Activated T-cell treated with anti-CD3 and anti-CD28 coated beads, Interleukin-2, amount 50 U/mL, for 72 hours (primary cell): ENCODE measurements around the gene TMEM266. TPM values are rescaled to one million over a fixed set of nuclear protein-coding genes. Genes with fewer than 3 reads are reported as not detected.
A peak's percentile ranks its signal among the peaks of the same experiment; 100 is the strongest.

Experiments used
- ATAC-seq, 2 donors: fragments of 150-1000 bp; cut with Tn5 transposase; replicated peaks in 1 of 2; 2 replicates each; pipeline ENCODE4 v1.10.0; 2021; ENCODE audit warnings: moderate library complexity in 2 of 2, mild to moderate bottlenecking in 1 of 2
- DNase-seq, 2 donors: peaks; one replicate each; pipeline ENCODE4 v3.0.0; 2021 to 2022; ENCODE audit warnings: mixed read lengths in 1 of 2
- H3K27ac Mint-ChIP-seq: one replicate; pipeline ENCODE4 v1.8.0; 2022; ENCODE audit warnings: mild to moderate bottlenecking, moderate library complexity, mixed read lengths
- H3K27me3 Mint-ChIP-seq: one replicate; pipeline ENCODE4 v1.8.0; 2022; ENCODE audit warnings: low read depth, mixed read lengths
- H3K36me3 Mint-ChIP-seq, 2 donors: one replicate each; pipeline ENCODE4 v1.8.0; 2022; ENCODE audit warnings: mixed read lengths in 2 of 2, mild to moderate bottlenecking in 1 of 2; ENCODE audit not compliant: insufficient read depth in 2 of 2
- H3K4me1 Mint-ChIP-seq: one replicate; pipeline ENCODE4 v1.8.0; 2022; ENCODE audit warnings: low read depth, mixed read lengths
- H3K4me3 Mint-ChIP-seq, 2 donors: one replicate each; pipeline ENCODE4 v1.8.0; 2022; ENCODE audit warnings: mild to moderate bottlenecking in 2 of 2, mixed read lengths in 2 of 2, moderate library complexity in 2 of 2
- H3K9me3 Mint-ChIP-seq, 2 donors: one replicate each; pipeline ENCODE4 v1.8.0; 2022; ENCODE audit warnings: mixed read lengths in 2 of 2
- total RNA-seq, 2 donors: library from RNA; stranded (reverse); gene quantifications; one replicate each; pipeline ENCODE4 v1.2.3, GENCODE V29; 2022

The TMEM266 gene
- total RNA-seq, 2 donors from 2014 or later, result not detected

- Mint-ChIP-seq H3K27me3 (peaks cover 31% of the 10 kb centered on the region), H3K4me1 (peaks cover 22% of the 10 kb centered on the region), H3K4me3 (no peak overlapping the region), H3K36me3 (no peaks in the 10 kb centered on the region), H3K9me3 (no peaks in the 10 kb centered on the region), H3K27ac (no peak overlapping the region)
- DNase-seq, result no peak
- no peak for ATAC-seq
Observed at GRCh38 chr15:76149291-76149915, 89.6 kb downstream of the TMEM266 start.

GRCh38 chr15:76150513-76150912, 90.7 kb downstream of the TMEM266 start:
- H3K36me3 Mint-ChIP-seq, result no peaks in the 10 kb centered on the region
- peak overlapping the region in 1 of 2 donors; percentile 42 for H3K4me3 Mint-ChIP-seq

GRCh38 chr15:76150971-76151598, 91.3 kb downstream of the TMEM266 start:
- ATAC-seq, result peak; percentile 89
- peak; percentile 82 to 86 for DNase-seq
- Mint-ChIP-seq H3K27ac (no peak overlapping the region), H3K9me3 (no peaks in the 10 kb centered on the region), H3K4me3 (peak overlapping the region in 1 of 2 donors; percentile 35), H3K27me3 (peaks cover 20% of the 10 kb centered on the region), H3K4me1 (peaks cover 22% of the 10 kb centered on the region), H3K36me3 (no peaks in the 10 kb centered on the region)

More at GRCh38 chr15:76150513-76150912, 90.7 kb downstream of the TMEM266 start:
- H3K27me3 Mint-ChIP-seq, result peaks cover 26% of the 10 kb centered on the region
- no peak for DNase-seq
- H3K27ac Mint-ChIP-seq, result no peak overlapping the region
- peaks cover 22% of the 10 kb centered on the region for H3K4me1 Mint-ChIP-seq
- no peak for ATAC-seq
- no peaks in the 10 kb centered on the region for H3K9me3 Mint-ChIP-seq

- ATAC-seq (no peak), DNase-seq (no peak)
- H3K9me3 Mint-ChIP-seq, result no peaks in the 10 kb centered on the region
- no peak overlapping the region for H3K27ac Mint-ChIP-seq
- H3K27me3 Mint-ChIP-seq, result peaks cover 16% of the 10 kb centered on the region
- no peak overlapping the region for H3K4me3 Mint-ChIP-seq
- H3K36me3 Mint-ChIP-seq, result no peaks in the 10 kb centered on the region
- peaks cover 22% of the 10 kb centered on the region for H3K4me1 Mint-ChIP-seq
Observed at GRCh38 chr15:76151599-76151974, 91.8 kb downstream of the TMEM266 start.

- Mint-ChIP-seq H3K27me3 (peaks cover 10% of the 10 kb centered on the region), H3K4me1 (peaks cover 22% of the 10 kb centered on the region), H3K36me3 (no peaks in the 10 kb centered on the region), H3K4me3 (no peak overlapping the region), H3K9me3 (no peaks in the 10 kb centered on the region), H3K27ac (no peak overlapping the region)
- DNase-seq (no peak), ATAC-seq (no peak)
Observed at GRCh38 chr15:76152197-76152596, 92.4 kb downstream of the TMEM266 start.

GRCh38 chr15:76153241-76154197, 93.7 kb downstream of the TMEM266 start:
- H3K36me3 Mint-ChIP-seq, result no peaks in the 10 kb centered on the region
- H3K4me3 Mint-ChIP-seq, result no peak overlapping the region

GRCh38 chr15:76155731-76156130, 95.9 kb downstream of the TMEM266 start:
- H3K9me3 Mint-ChIP-seq, result no peaks in the 10 kb centered on the region
- no peaks in the 10 kb centered on the region for H3K36me3 Mint-ChIP-seq
- no peak overlapping the region for H3K4me3 Mint-ChIP-seq
- H3K27ac Mint-ChIP-seq, result no peak overlapping the region
- ATAC-seq (no peak), DNase-seq (no peak)
- peaks cover 10% of the 10 kb centered on the region for H3K4me1 Mint-ChIP-seq
- peaks cover 6% of the 10 kb centered on the region for H3K27me3 Mint-ChIP-seq

More at GRCh38 chr15:76153241-76154197, 93.7 kb downstream of the TMEM266 start:
- no peak for DNase-seq
- H3K4me1 Mint-ChIP-seq, result peaks cover 17% of the 10 kb centered on the region
- H3K9me3 Mint-ChIP-seq, result no peaks in the 10 kb centered on the region
- ATAC-seq, result no peak
- peaks cover 10% of the 10 kb centered on the region for H3K27me3 Mint-ChIP-seq
- H3K27ac Mint-ChIP-seq, result no peak overlapping the region

- no peaks in the 10 kb centered on the region for H3K36me3 Mint-ChIP-seq
- H3K4me1 Mint-ChIP-seq, result no peaks in the 10 kb centered on the region
- H3K9me3 Mint-ChIP-seq, result no peaks in the 10 kb centered on the region
- H3K27ac Mint-ChIP-seq, result no peak overlapping the region
- ATAC-seq, result no peak
- H3K27me3 Mint-ChIP-seq, result peaks cover 6% of the 10 kb centered on the region
- DNase-seq, result no peak
- no peak overlapping the region for H3K4me3 Mint-ChIP-seq
Observed at GRCh38 chr15:76158226-76158625, 98.4 kb downstream of the TMEM266 start.

GRCh38 chr15:76158815-76159214, 99.0 kb downstream of the TMEM266 start:
- no peak overlapping the region for H3K4me3 Mint-ChIP-seq
- H3K4me1 Mint-ChIP-seq, result no peaks in the 10 kb centered on the region
- no peaks in the 10 kb centered on the region for H3K36me3 Mint-ChIP-seq
- H3K27ac Mint-ChIP-seq, result no peak overlapping the region
- DNase-seq (no peak), ATAC-seq (no peak)
- H3K9me3 Mint-ChIP-seq, result no peaks in the 10 kb centered on the region
- peaks cover 6% of the 10 kb centered on the region for H3K27me3 Mint-ChIP-seq

GRCh38 chr15:76159282-76159681, 99.5 kb downstream of the TMEM266 start:
- ATAC-seq (no peak), DNase-seq (no peak)
- Mint-ChIP-seq H3K4me3 (no peak overlapping the region), H3K27me3 (peaks cover 6% of the 10 kb centered on the region), H3K27ac (no peak overlapping the region), H3K4me1 (no peaks in the 10 kb centered on the region), H3K9me3 (no peaks in the 10 kb centered on the region), H3K36me3 (no peaks in the 10 kb centered on the region)

- H3K4me3 Mint-ChIP-seq, result no peak overlapping the region
- H3K27ac Mint-ChIP-seq, result no peak overlapping the region
- no peaks in the 10 kb centered on the region for H3K36me3 Mint-ChIP-seq
- no peaks in the 10 kb centered on the region for H3K9me3 Mint-ChIP-seq
- H3K27me3 Mint-ChIP-seq, result no peaks in the 10 kb centered on the region
- ATAC-seq (no peak), DNase-seq (no peak)
- no peaks in the 10 kb centered on the region for H3K4me1 Mint-ChIP-seq
Observed at GRCh38 chr15:76160426-76161152, 100.8 kb downstream of the TMEM266 start.

- H3K27ac Mint-ChIP-seq, result no peak overlapping the region
Observed at GRCh38 chr15:76161153-76162035, 101.6 kb downstream of the TMEM266 start.

More at GRCh38 chr15:76161153-76162035, 101.6 kb downstream of the TMEM266 start:
- H3K9me3 Mint-ChIP-seq, result no peaks in the 10 kb centered on the region
- H3K36me3 Mint-ChIP-seq, result no peaks in the 10 kb centered on the region
- H3K4me3 Mint-ChIP-seq, result no peak overlapping the region
- ATAC-seq (no peak), DNase-seq (no peak)
- peaks cover 1% of the 10 kb centered on the region for H3K27me3 Mint-ChIP-seq
- no peaks in the 10 kb centered on the region for H3K4me1 Mint-ChIP-seq
